OCI-LY3 (cell line): Measurements from ENCODE around the gene LPXN.

ENCODE experiments used
- CTCF ChIP-seq: fragments of 200-600, 300-600 bp; sonication (generic); IDR thresholded peaks from 2 replicates; pipeline ENCODE4 v1.5.1; 2014; ENCODE audit warnings: antibody characterized with exemption, low read length, low read depth
- EZH2phosphoT487 ChIP-seq: fragments of 200-600 bp; shearing (Covaris generic); IDR thresholded peaks from 2 replicates; pipeline ENCODE4 v1.6.1; 2018; ENCODE audit warnings: antibody characterized with exemption, mixed run types, low read depth

GRCh38 chr11:58508005-58508404 lies 67.7 kb downstream of the LPXN start, which contains the start of gene OR5B21:
- TF ChIP-seq CTCF (no peak), EZH2phosphoT487 (no peak)
